Measurements from ENCODE around the gene LYVE1. TPM values are rescaled to one million over a fixed set of nuclear protein-coding genes. Genes with fewer than 3 reads are reported as not detected.
A peak's percentile ranks its signal among the peaks of the same experiment; 100 is the strongest.

The LYVE1 gene
- total RNA-seq, 1 experiment from 2014 or later: 0.31 TPM

- H3K36me3 ChIP-seq (ENCODE audit: control insufficient read depth, insufficient read depth, low read length): no peaks in the 10 kb centered on the region
- DNase-seq (ENCODE audit: low read depth, low spot score) (no peak), ATAC-seq (no peak)
- BruUV-seq (replicated peaks): no TSS peak
- no peak for TF ChIP-seq SIN3A (IDR thresholded peaks at IDR 0.05; ENCODE audit: borderline replicate concordance, insufficient read depth, low read depth, low read length)
- no peak for TF ChIP-seq TCF7L2 (IDR thresholded peaks at IDR 0.05; ENCODE audit: low read depth, low read length)
- no peak for TF ChIP-seq REST (IDR thresholded peaks at IDR 0.05; ENCODE audit: insufficient read depth in 1 of 2, low read depth in 2 of 2, low read length in 1 of 2)
- no peak for TF ChIP-seq CTCF (IDR thresholded peaks at IDR 0.05)
- no peak for TF ChIP-seq POLR2AphosphoS5 (IDR thresholded peaks at IDR 0.05; ENCODE audit: low read depth, low read length)
- H3K27me3 ChIP-seq (ENCODE audit: control insufficient read depth, insufficient read depth, low read length): peaks cover 30% of the 10 kb centered on the region
- CTCF ChIA-PET: interaction anchor here (0.7 kb wide), 1 partner anchor 253 kb away, joined by 17 read pairs; no protein-coding TSS in a partner anchor
- H3K4me3 ChIP-seq (ENCODE audit: low read depth in 2 of 2, low read length in 2 of 2): no peak overlapping the region
- H3K4me1 ChIP-seq (ENCODE audit: control insufficient read depth, insufficient read depth, low read length): no peaks in the 10 kb centered on the region
- intact Hi-C loops (cut with micrococcal nuclease; ENCODE audit: unreplicated experiment): no loop called here
- POLR2A ChIA-PET: interaction anchor here (0.6 kb wide), 1 partner anchor 318 kb away, joined by 3 read pairs; no protein-coding TSS in a partner anchor
- no peak overlapping the region for H3K27ac ChIP-seq (ENCODE audit: low read length)
- in situ Hi-C loops (cut with HindIII; ENCODE audit: low pct_unique_long_range_greater_than_20kb, low sequenced_read_pairs): no loop called here
- H3K9me3 ChIP-seq (ENCODE audit: control insufficient read depth, insufficient read depth, low read depth, low read length): no peaks in the 10 kb centered on the region
Measured at GRCh38 chr11:10576035-10576398, 7.6 kb upstream of the LYVE1 start.

- no TSS peak for BruUV-seq (replicated peaks)
- Histone ChIP-seq H3K36me3 (ENCODE audit: control insufficient read depth, insufficient read depth, low read length) (no peaks in the 10 kb centered on the region), H3K27ac (ENCODE audit: low read length) (no peak overlapping the region), H3K27me3 (ENCODE audit: control insufficient read depth, insufficient read depth, low read length) (peaks cover 30% of the 10 kb centered on the region), H3K4me1 (ENCODE audit: control insufficient read depth, insufficient read depth, low read length) (no peaks in the 10 kb centered on the region), H3K4me3 (ENCODE audit: low read depth in 2 of 2, low read length in 2 of 2) (no peak overlapping the region), H3K9me3 (ENCODE audit: control insufficient read depth, insufficient read depth, low read depth, low read length) (no peaks in the 10 kb centered on the region)
- intact Hi-C loops (cut with micrococcal nuclease; ENCODE audit: unreplicated experiment): no loop called here
- no peak for ATAC-seq
- in situ Hi-C loops (cut with HindIII; ENCODE audit: low pct_unique_long_range_greater_than_20kb, low sequenced_read_pairs): no loop called here
- CTCF ChIA-PET: interaction anchor here (0.7 kb wide), 1 partner anchor 252 kb away, joined by 17 read pairs; no protein-coding TSS in a partner anchor
- DNase-seq (ENCODE audit: low read depth, low spot score): no peak
- TF ChIP-seq POLR2AphosphoS5 (IDR thresholded peaks at IDR 0.05; ENCODE audit: low read depth, low read length) (no peak), REST (IDR thresholded peaks at IDR 0.05; ENCODE audit: insufficient read depth in 1 of 2, low read depth in 2 of 2, low read length in 1 of 2) (no peak), SIN3A (IDR thresholded peaks at IDR 0.05; ENCODE audit: borderline replicate concordance, insufficient read depth, low read depth, low read length) (no peak), CTCF (IDR thresholded peaks at IDR 0.05) (0 out of 2 replicates have a peak, but pooled peaks have one; percentile 5), TCF7L2 (IDR thresholded peaks at IDR 0.05; ENCODE audit: low read depth, low read length) (no peak)
- POLR2A ChIA-PET: interaction anchor here (0.6 kb wide), 1 partner anchor 317 kb away, joined by 3 read pairs; no protein-coding TSS in a partner anchor
Measured at GRCh38 chr11:10575346-10576034, 7.0 kb upstream of the LYVE1 start.
